Left lung (tissue), 10 donors: ENCODE data around the gene SSBP4. TPM values are rescaled to one million over a fixed set of nuclear protein-coding genes. Genes with fewer than 3 reads are reported as not detected.

Experiments
- ATAC-seq: fragments of 200-7000 bp; cut with Tn5 transposase; one replicate; pipeline ENCODE4 v1.9.1; 2020; ENCODE audit warnings: moderate library complexity
- DNase-seq, 4 donors: peaks; one replicate each; pipeline ENCODE4 v3.0.0-alpha.2; 2013 to 2020
- H3K27ac ChIP-seq, 2 donors: fragments of 200-600 bp; sonication (generic) in 1 of 2; one replicate each; pipeline versions ENCODE4 v1.5.0 to v1.8.0; 2020 to 2021
- H3K27me3 ChIP-seq, 2 donors: fragments of 200-600 bp; sonication (generic) in 1 of 2; one replicate each; pipeline versions ENCODE4 v1.5.0 to v1.8.0; 2020 to 2021
- H3K36me3 ChIP-seq, 2 donors: fragments of 200-600 bp; sonication (generic) in 1 of 2; one replicate each; pipeline versions ENCODE4 v1.5.0 to v1.8.0; 2020 to 2021
- H3K4me1 ChIP-seq, 2 donors: fragments of 200-600 bp; one replicate each; pipeline ENCODE4 v1.8.0; 2021
- H3K4me3 ChIP-seq, 2 donors: fragments of 200-600 bp; sonication (generic) in 1 of 2; one replicate each; pipeline versions ENCODE4 v1.5.0 to v1.8.0; 2020 to 2021; ENCODE audit warnings: mild to moderate bottlenecking in 1 of 2
- H3K9me3 ChIP-seq, 2 donors: fragments of 200-600 bp; sonication (generic) in 1 of 2; one replicate each; pipeline versions ENCODE4 v1.5.0 to v1.8.0; 2020 to 2021
- intact Hi-C, 2 donors: fragments of 100-400 bp; cut with DNase I; formaldehyde crosslinking; loops; one replicate each; pipeline versions ENCODE4 v1.11.2 to v1.14.2; 2022
- polyA plus RNA-seq, 6 donors: library from polyadenylated mRNA; unstranded; fragments of 120-200 nt; gene quantifications; one replicate each; pipeline ENCODE4 v1.2.1, GENCODE V29; 2013; ENCODE audit not compliant: insufficient read length in 6 of 6
- total RNA-seq, 2 donors: library from RNA; stranded (reverse); fragmentation: NEBNext Ultra II Directional; extraction: Animal tissue kit (Norgen Biotek cat#: 25700); gene quantifications; one replicate each; pipeline ENCODE4 v1.2.1, GENCODE V29; 2021
- TF ChIP-seq, protein P1 (sequence below), 2 donors: fragments of 200-600 bp; sonication (generic) in 1 of 2; IDR thresholded peaks; one replicate each; pipeline versions ENCODE4 v1.5.0 to v1.8.0; 2021; ENCODE audit warnings: antibody characterized with exemption in 2 of 2
- donor health status: DM: no; HTN: yes; CAD: no.
- donor health status: DM: no; HTN: no; CAD: no.

Gene SSBP4
- total and polyA plus RNA-seq, 8 donors = 49.8 to 99.8 (median 74.5) TPM

DNA sequence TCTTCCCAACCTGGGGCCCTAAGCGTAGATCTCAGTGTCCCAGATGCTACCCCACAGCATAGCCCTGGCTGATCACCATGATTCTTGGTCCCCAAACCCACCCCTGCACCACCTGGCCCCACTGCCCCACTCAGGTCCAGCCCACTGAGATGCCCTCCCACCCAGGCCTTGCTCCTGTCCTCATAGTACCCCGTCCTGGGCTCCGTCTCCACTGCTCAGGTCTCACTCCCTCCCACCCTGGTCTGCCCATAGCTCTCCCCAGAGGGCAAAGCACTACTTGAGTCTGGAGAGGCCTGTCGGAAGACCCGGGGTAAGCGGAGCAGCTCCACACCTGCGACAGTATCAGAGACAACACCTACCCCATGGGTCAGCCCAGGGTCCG, 54.5 kb downstream of the SSBP4 start:
- intact Hi-C loops = no loop called here
- peaks cover 6 to 79% of the 10 kb centered on the region in 2 donors for H3K4me1 ChIP-seq
- peaks cover 0 to 38% of the 10 kb centered on the region in 2 donors for H3K36me3 ChIP-seq
- H3K27ac ChIP-seq = peak overlapping the region in 1 of 2 donors; percentile 95
- H3K27me3 ChIP-seq = no peaks in the 10 kb centered on the region
- TF ChIP-seq, protein P1, sequence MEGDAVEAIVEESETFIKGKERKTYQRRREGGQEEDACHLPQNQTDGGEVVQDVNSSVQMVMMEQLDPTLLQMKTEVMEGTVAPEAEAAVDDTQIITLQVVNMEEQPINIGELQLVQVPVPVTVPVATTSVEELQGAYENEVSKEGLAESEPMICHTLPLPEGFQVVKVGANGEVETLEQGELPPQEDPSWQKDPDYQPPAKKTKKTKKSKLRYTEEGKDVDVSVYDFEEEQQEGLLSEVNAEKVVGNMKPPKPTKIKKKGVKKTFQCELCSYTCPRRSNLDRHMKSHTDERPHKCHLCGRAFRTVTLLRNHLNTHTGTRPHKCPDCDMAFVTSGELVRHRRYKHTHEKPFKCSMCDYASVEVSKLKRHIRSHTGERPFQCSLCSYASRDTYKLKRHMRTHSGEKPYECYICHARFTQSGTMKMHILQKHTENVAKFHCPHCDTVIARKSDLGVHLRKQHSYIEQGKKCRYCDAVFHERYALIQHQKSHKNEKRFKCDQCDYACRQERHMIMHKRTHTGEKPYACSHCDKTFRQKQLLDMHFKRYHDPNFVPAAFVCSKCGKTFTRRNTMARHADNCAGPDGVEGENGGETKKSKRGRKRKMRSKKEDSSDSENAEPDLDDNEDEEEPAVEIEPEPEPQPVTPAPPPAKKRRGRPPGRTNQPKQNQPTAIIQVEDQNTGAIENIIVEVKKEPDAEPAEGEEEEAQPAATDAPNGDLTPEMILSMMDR (IDR thresholded peaks at IDR 0.05) = no peak
- ATAC-seq = no peak
- no peaks in the 10 kb centered on the region for H3K9me3 ChIP-seq
- DNase-seq = peak in 1 of 4 donors; percentile 51
- no peak overlapping the region for H3K4me3 ChIP-seq

DNA sequence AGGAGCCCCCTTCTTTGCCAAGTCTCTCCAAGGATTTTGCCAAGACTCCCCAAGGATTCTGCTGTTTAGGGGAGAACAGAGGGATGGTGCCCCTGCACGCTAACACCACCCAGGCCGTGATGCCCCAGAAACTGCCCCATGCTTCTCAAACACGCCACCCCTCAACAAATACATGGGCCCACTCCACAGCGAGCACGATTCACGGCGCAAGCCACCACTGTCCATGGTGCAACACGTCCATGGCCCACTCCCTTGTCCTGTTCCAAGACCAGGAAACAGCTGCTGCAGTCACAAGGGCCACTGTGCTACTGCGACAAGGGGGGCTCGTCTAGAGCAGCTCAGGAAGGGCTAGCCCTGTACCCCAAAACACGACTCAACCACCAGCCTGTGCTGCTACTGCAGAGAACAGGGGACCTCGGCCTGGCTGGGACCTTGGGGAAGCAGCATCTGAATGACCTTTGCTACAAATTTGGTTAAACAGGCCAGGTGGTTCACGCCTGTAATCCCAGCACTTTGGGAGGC, 55.2 kb downstream of the SSBP4 start:
- Histone ChIP-seq H3K4me3 (no peak overlapping the region), H3K36me3 (peaks cover 0 to 31% of the 10 kb centered on the region in 2 donors), H3K27ac (peak overlapping the region in 1 of 2 donors; percentile 95), H3K27me3 (no peaks in the 10 kb centered on the region), H3K4me1 (peaks cover 13 to 79% of the 10 kb centered on the region in 2 donors), H3K9me3 (no peaks in the 10 kb centered on the region)
- peak in 1 of 4 donors; percentile 47 for DNase-seq
- no peak for ATAC-seq
- intact Hi-C loops = no loop called here
- TF ChIP-seq, protein P1 (IDR thresholded peaks at IDR 0.05) = no peak

- intact Hi-C loops = no loop called here
- Histone ChIP-seq H3K27me3 (no peaks in the 10 kb centered on the region), H3K4me1 (peaks cover 19 to 79% of the 10 kb centered on the region in 2 donors), H3K4me3 (no peak overlapping the region), H3K9me3 (no peaks in the 10 kb centered on the region), H3K27ac (peak overlapping the region in 1 of 2 donors; percentile 95), H3K36me3 (peaks cover 0 to 31% of the 10 kb centered on the region in 2 donors)
- TF ChIP-seq, protein P1 (IDR thresholded peaks at IDR 0.05) = no peak
- DNase-seq (no peak), ATAC-seq (no peak)
Measured at GRCh38 chr19:18475004-18475453, 55.8 kb downstream of the SSBP4 start.

- ATAC-seq (no peak), DNase-seq (no peak)
- peak overlapping the region in 1 of 2 donors; percentile 95 for H3K27ac ChIP-seq
- TF ChIP-seq, protein P1 (IDR thresholded peaks at IDR 0.05) = no peak
- intact Hi-C loops = no loop called here
- H3K4me3 ChIP-seq = no peak overlapping the region
- H3K36me3 ChIP-seq = peaks cover 0 to 24% of the 10 kb centered on the region in 2 donors
- H3K27me3 ChIP-seq = no peaks in the 10 kb centered on the region
- peaks cover 27 to 81% of the 10 kb centered on the region in 2 donors for H3K4me1 ChIP-seq
- H3K9me3 ChIP-seq = no peaks in the 10 kb centered on the region
Measured at GRCh38 chr19:18475762-18476331, 56.6 kb downstream of the SSBP4 start.

DNA sequence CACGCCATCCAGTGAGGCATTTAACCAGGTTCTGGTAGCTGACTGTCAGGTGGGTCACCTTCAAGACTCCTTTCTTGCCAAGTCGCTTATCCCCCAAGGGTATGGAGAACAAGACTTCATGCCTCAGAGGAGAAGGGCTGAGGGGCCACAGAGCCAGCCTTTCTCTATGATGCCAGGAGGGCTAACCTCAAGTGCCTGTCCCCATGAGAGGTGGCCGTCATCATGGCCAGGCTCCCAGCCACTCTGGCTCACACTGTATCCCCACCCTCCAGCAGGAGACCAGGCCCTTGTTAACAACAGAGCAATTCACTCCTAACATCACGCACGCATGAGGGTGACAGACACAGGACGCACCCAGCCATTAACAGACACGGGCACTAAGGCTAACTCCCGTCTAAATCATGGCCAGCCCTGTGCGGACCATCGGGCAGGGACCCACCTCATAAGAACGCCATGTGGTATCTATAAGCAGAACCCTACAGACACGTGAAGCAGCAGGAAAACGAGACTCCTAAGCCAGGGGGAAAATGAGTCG, 57.4 kb downstream of the SSBP4 start:
- Histone ChIP-seq H3K9me3 (no peaks in the 10 kb centered on the region), H3K27ac (peak overlapping the region in 1 of 2 donors; percentile 95), H3K36me3 (peaks cover 0 to 16% of the 10 kb centered on the region in 2 donors), H3K4me3 (no peak overlapping the region), H3K4me1 (peaks cover 31 to 88% of the 10 kb centered on the region in 2 donors), H3K27me3 (no peaks in the 10 kb centered on the region)
- TF ChIP-seq, protein P1 (IDR thresholded peaks at IDR 0.05) = no peak
- no peak for DNase-seq
- intact Hi-C loops = no loop called here
- no peak for ATAC-seq
